ENCODE measurements around the gene AP2A2. TPM values are rescaled to one million over a fixed set of nuclear protein-coding genes. Genes with fewer than 3 reads are reported as not detected.
A peak's percentile ranks its signal among the peaks of the same experiment; 100 is the strongest.

The AP2A2 gene
- total RNA-seq, 1 donor from 2014 or later: 92.0 TPM

- Histone ChIP-seq H3K4me3 (no peak overlapping the region), H3K27me3 (no peaks in the 10 kb centered on the region), H3K9me3 (no peaks in the 10 kb centered on the region), H3K36me3 (no peaks in the 10 kb centered on the region), H3K27ac (no peak overlapping the region), H3K4me1 (no peaks in the 10 kb centered on the region)
- TF ChIP-seq, protein P1, sequence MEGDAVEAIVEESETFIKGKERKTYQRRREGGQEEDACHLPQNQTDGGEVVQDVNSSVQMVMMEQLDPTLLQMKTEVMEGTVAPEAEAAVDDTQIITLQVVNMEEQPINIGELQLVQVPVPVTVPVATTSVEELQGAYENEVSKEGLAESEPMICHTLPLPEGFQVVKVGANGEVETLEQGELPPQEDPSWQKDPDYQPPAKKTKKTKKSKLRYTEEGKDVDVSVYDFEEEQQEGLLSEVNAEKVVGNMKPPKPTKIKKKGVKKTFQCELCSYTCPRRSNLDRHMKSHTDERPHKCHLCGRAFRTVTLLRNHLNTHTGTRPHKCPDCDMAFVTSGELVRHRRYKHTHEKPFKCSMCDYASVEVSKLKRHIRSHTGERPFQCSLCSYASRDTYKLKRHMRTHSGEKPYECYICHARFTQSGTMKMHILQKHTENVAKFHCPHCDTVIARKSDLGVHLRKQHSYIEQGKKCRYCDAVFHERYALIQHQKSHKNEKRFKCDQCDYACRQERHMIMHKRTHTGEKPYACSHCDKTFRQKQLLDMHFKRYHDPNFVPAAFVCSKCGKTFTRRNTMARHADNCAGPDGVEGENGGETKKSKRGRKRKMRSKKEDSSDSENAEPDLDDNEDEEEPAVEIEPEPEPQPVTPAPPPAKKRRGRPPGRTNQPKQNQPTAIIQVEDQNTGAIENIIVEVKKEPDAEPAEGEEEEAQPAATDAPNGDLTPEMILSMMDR (IDR thresholded peaks at IDR 0.05): no peak
- peak; percentile 14 for ATAC-seq
- intact Hi-C loops (cut with DNase I): no loop called here
- DNase-seq: peak; percentile 70
Measured at GRCh38 chr11:1041936-1042608, 116.4 kb downstream of the AP2A2 start.

DNA sequence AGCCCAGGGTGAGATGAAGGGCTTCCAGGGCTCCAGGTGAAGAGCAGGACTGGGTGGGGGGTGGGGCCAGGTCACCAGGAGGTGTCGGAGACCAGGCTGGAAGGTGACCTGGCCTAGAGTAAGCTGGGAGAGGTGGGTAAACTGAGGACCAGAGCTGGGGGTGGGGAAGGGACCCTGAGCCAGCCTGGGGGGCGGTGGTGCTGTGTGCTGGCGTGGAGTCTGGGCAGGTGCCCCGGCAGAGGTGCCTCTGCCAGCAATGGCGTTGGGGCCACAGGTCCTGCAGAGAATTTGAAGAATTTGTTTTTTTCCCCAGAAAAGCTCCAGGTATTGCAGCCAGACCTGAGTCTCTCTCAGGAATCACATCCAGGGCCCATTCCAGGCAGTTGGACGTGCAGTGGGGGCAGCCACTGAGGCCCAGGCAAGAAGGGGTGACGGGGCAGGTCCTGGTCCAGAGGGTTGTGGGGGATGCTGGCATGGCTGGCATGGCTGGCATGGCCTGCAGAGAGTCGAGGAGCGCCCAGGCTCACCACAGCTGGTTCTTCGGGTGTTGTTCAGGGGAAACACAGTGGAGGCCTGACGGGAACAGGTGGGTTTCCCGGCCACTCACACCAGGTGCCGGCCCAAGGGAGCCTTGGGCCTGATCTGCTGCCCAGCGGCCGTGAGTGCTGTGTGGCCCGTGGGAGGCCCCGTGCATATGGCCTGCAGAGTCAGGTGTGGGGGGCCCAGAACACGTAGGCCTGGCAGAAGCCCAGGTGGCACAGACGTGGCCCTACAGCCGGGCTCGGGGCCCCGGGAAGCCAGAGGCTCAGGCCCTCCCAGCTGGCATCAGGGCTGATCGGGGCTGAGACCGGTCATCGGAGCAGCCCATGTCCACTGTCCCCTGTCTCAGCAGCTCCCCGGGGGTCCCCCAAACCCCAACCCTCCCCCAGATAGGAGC is 117.2 kb downstream of the AP2A2 start:
- no peaks in the 10 kb centered on the region for H3K4me1 ChIP-seq
- no peak overlapping the region for H3K27ac ChIP-seq
- DNase-seq (peak; percentile 55), ATAC-seq (no peak)
- no peak overlapping the region for H3K4me3 ChIP-seq
- H3K36me3 ChIP-seq: no peaks in the 10 kb centered on the region
- H3K9me3 ChIP-seq: no peaks in the 10 kb centered on the region
- TF ChIP-seq, protein P1 (IDR thresholded peaks at IDR 0.05): no peak
- intact Hi-C loops (cut with DNase I): no loop called here
- H3K27me3 ChIP-seq: no peaks in the 10 kb centered on the region

DNA sequence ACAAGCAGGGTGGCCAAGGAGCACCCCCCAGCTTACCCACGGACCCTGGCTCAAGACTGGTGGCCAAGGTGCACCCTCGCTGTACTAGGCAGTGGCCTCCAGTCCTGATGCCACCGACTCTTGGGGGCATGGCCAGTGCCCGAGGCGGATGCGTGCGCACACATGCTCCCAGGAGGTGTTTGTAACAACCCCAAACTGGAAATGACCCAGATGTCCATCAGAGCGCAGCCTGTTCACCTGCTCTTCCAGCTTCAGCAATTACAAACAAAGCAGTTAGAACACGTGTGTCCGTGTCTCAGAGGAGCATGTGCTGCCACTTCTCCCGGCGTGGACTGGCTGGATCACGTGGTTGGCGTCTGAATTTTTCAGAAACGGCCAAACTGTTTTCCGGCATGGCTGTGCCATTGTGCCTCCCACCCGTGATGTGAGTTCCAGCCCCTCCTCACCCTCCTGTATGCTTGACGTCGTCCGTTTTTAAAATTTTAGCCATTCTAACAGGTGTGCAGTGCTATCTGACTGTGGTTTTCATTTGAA is 118.0 kb downstream of the AP2A2 start:
- H3K36me3 ChIP-seq: no peaks in the 10 kb centered on the region
- intact Hi-C loops (cut with DNase I): no loop called here
- no peaks in the 10 kb centered on the region for H3K9me3 ChIP-seq
- H3K4me3 ChIP-seq: no peak overlapping the region
- no peaks in the 10 kb centered on the region for H3K27me3 ChIP-seq
- DNase-seq (peak; percentile 57), ATAC-seq (no peak)
- no peaks in the 10 kb centered on the region for H3K4me1 ChIP-seq
- no peak overlapping the region for H3K27ac ChIP-seq
- TF ChIP-seq, protein P1 (IDR thresholded peaks at IDR 0.05): no peak

GRCh38 chr11:1044160-1044559 is 118.5 kb downstream of the AP2A2 start:
- H3K4me1 ChIP-seq: no peaks in the 10 kb centered on the region
- H3K9me3 ChIP-seq: no peaks in the 10 kb centered on the region
- no peaks in the 10 kb centered on the region for H3K36me3 ChIP-seq
- ATAC-seq (no peak), DNase-seq (no peak)
- H3K4me3 ChIP-seq: no peak overlapping the region
- no peak overlapping the region for H3K27ac ChIP-seq
- H3K27me3 ChIP-seq: no peaks in the 10 kb centered on the region
- TF ChIP-seq, protein P1 (IDR thresholded peaks at IDR 0.05): no peak
- intact Hi-C loops (cut with DNase I): no loop called here

- Histone ChIP-seq H3K36me3 (no peaks in the 10 kb centered on the region), H3K4me1 (no peaks in the 10 kb centered on the region), H3K4me3 (no peak overlapping the region), H3K27ac (no peak overlapping the region), H3K9me3 (no peaks in the 10 kb centered on the region), H3K27me3 (peaks cover 6% of the 10 kb centered on the region)
- intact Hi-C loops (cut with DNase I): no loop called here
- TF ChIP-seq, protein P1 (IDR thresholded peaks at IDR 0.05): no peak
- ATAC-seq: no peak
- DNase-seq: peak; percentile 44
Measured at GRCh38 chr11:1047595-1048156, 122.0 kb downstream of the AP2A2 start.
